Stimulated activated CD4-positive, alpha-beta T cell treated with anti-CD3 and anti-CD28 coated beads, Interleukin-4, amount 100 ng/mL, for 1 hour (primary cell): Measurements from ENCODE around the gene FEN1.

ENCODE experiments used
- DNase-seq: peaks from one replicate; pipeline ENCODE4 v3.0.0-alpha.2; 2020

Gene FEN1

GRCh38 chr11:61757213-61757862, 35.4 kb upstream of the FEN1 start:
- DNase-seq, result no peak

GRCh38 chr11:61760946-61761345, 31.8 kb upstream of the FEN1 start:
- DNase-seq, result no peak

- DNase-seq, result no peak
These were observed 31.1 kb upstream of the FEN1 start for GRCh38 chr11:61761440-61762222.

- DNase-seq, result no peak
These were observed 30.5 kb upstream of the FEN1 start for GRCh38 chr11:61762223-61762615.

GRCh38 chr11:61762798-61763197, 29.9 kb upstream of the FEN1 start:
- DNase-seq, result no peak

GRCh38 chr11:61763930-61764605, 28.6 kb upstream of the FEN1 start:
- no peak for DNase-seq

GRCh38 chr11:61764606-61765260, 28.0 kb upstream of the FEN1 start:
- no peak for DNase-seq

- DNase-seq, result no peak
These were observed 27.0 kb upstream of the FEN1 start for GRCh38 chr11:61765550-61766253.

GRCh38 chr11:61766353-61766841, 26.3 kb upstream of the FEN1 start:
- no peak for DNase-seq

- no peak for DNase-seq
These were observed 24.2 kb upstream of the FEN1 start for GRCh38 chr11:61768376-61769076.

- no peak for DNase-seq
These were observed 23.4 kb upstream of the FEN1 start for GRCh38 chr11:61769169-61769920.

GRCh38 chr11:61769946-61770683, 22.6 kb upstream of the FEN1 start:
- no peak for DNase-seq

- DNase-seq, result no peak
These were observed 21.4 kb upstream of the FEN1 start for GRCh38 chr11:61771195-61771894.

GRCh38 chr11:61771985-61772455, 20.7 kb upstream of the FEN1 start:
- no peak for DNase-seq

GRCh38 chr11:61773356-61773755, 19.4 kb upstream of the FEN1 start:
- DNase-seq, result no peak

GRCh38 chr11:61773809-61774208, 18.9 kb upstream of the FEN1 start:
- no peak for DNase-seq

- DNase-seq, result no peak
These were observed 18.3 kb upstream of the FEN1 start for GRCh38 chr11:61774411-61774810.

GRCh38 chr11:61775106-61775505, 17.6 kb upstream of the FEN1 start:
- DNase-seq, result no peak
